ENCODE results near the gene CYFIP2.

DNA sequence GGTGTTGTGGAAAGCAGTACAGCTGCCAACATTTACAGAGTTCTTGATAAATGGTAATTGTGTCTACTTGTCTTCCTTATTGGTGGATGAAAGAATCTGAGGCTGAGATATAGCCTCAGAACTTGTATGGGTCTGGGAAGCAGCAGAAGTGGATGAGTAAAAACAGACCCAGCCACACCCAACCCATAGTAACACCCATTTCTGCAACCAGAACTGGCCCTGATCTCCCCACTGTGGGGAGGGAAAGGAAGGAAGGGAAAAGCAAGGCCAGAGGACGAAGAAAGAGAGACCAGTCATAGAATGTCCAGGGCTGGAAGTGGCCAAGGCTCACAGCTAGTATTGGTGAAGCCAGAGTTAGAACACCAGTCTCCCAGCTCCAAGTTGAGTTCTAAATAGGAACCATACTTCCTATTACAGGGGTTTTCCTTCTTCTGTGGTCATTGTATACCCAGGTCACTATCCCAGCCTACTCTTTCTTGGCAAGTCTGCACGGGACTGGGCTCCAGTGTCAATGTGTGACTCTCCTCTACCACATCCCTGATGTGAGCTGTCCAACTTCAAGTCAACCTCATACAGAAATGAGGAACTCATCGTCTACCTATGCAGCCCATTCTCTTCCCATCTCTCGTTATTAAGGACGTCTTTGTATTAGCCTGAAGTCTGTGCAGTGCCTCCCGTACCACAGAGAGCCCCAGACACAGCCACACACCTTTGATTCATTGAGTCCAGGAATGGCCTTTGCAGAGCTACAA is 49.4 kb upstream of the CYFIP2 start:
- TF ChIP-seq POLR2AphosphoS5 (IDR thresholded peaks at IDR 0.05; ENCODE audit: low read depth, low read length) (no peak), POLR2A (IDR thresholded peaks at IDR 0.05; ENCODE audit: low read depth, low read length) (no peak)
